GM12878 (cell line): Measurements from ENCODE around the gene CEP128.

Experiments
- MEF2A ChIP-seq: IDR thresholded peaks from 2 replicates; pipeline ENCODE4 v1.6.1; 2011; ENCODE audit warnings: low read depth, mild to moderate bottlenecking, low read length, moderate library complexity; ENCODE audit not compliant: insufficient read depth
- MTA2 ChIP-seq: fragments of 450-650 bp; IDR thresholded peaks from 2 replicates; pipeline ENCODE4 v1.6.1; 2016; ENCODE audit warnings: low read depth, mild to moderate bottlenecking, moderate library complexity
- SP1 ChIP-seq: IDR thresholded peaks from one replicate; pipeline ENCODE4 v1.6.1; 2011; ENCODE audit warnings: low read depth, low read length

- TF ChIP-seq MTA2, result no peak
- no peak for TF ChIP-seq MEF2A
- no peak for TF ChIP-seq SP1
Measured at GRCh38 chr14:80447392-80447791, 494.1 kb downstream of the CEP128 start.
